HG02642 (cell line): ENCODE results near the gene MEGF6.

ENCODE experiments used
- ATAC-seq: cut with Tn5 transposase; IDR thresholded peaks from one replicate; pipeline ENCODE4 v1.9.1; 2021; ENCODE audit warnings: mild to moderate bottlenecking; ENCODE audit not compliant: unreplicated experiment, poor library complexity

The MEGF6 gene

GRCh38 chr1:3646596-3646995, 35.3 kb upstream of the MEGF6 start:
- ATAC-seq: no peak

GRCh38 chr1:3645666-3646355, 34.5 kb upstream of the MEGF6 start:
- ATAC-seq: no peak

- no peak for ATAC-seq
Observed at GRCh38 chr1:3645247-3645646, 33.9 kb upstream of the MEGF6 start.

- no peak for ATAC-seq
Observed at GRCh38 chr1:3644273-3644672, 33.0 kb upstream of the MEGF6 start.

- ATAC-seq: no peak
Observed at GRCh38 chr1:3642919-3643675, 31.8 kb upstream of the MEGF6 start.

GRCh38 chr1:3641816-3642215, 30.5 kb upstream of the MEGF6 start:
- no peak for ATAC-seq

GRCh38 chr1:3641046-3641760, 29.9 kb upstream of the MEGF6 start:
- ATAC-seq: no peak

GRCh38 chr1:3640121-3640837, 29.0 kb upstream of the MEGF6 start:
- ATAC-seq: no peak

GRCh38 chr1:3639397-3639911, 28.1 kb upstream of the MEGF6 start:
- no peak for ATAC-seq

GRCh38 chr1:3638676-3639075, 27.4 kb upstream of the MEGF6 start:
- ATAC-seq: no peak

- no peak for ATAC-seq
Observed at GRCh38 chr1:3638027-3638426, 26.7 kb upstream of the MEGF6 start.

GRCh38 chr1:3636531-3636930, 25.2 kb upstream of the MEGF6 start:
- no peak for ATAC-seq

- no peak for ATAC-seq
Observed at GRCh38 chr1:3636080-3636479, 24.8 kb upstream of the MEGF6 start.

- ATAC-seq: no peak
Observed at GRCh38 chr1:3634059-3634800, 22.9 kb upstream of the MEGF6 start.

GRCh38 chr1:3633344-3634058, 22.2 kb upstream of the MEGF6 start:
- no peak for ATAC-seq

- ATAC-seq: no peak
Observed at GRCh38 chr1:3632716-3633343, 21.5 kb upstream of the MEGF6 start.

GRCh38 chr1:3632298-3632697, 21.0 kb upstream of the MEGF6 start:
- no peak for ATAC-seq

GRCh38 chr1:3631320-3632260, 20.3 kb upstream of the MEGF6 start:
- no peak for ATAC-seq
